IPS-18c (cell line): ENCODE data around the gene SCGB1A1.

Experiments
- H3K4me3 ChIP-seq: 2 replicates; pipeline ENCODE4 v1.7.0; 2013; ENCODE audit warnings: low read depth, mild to moderate bottlenecking, low read length, moderate library complexity; ENCODE audit not compliant: insufficient read depth
- H3K9me3 ChIP-seq: one replicate; pipeline ENCODE4 v1.6.1; 2013; ENCODE audit warnings: mild to moderate bottlenecking, low read length, moderate library complexity; ENCODE audit not compliant: control insufficient read depth, insufficient read depth

The SCGB1A1 gene

DNA sequence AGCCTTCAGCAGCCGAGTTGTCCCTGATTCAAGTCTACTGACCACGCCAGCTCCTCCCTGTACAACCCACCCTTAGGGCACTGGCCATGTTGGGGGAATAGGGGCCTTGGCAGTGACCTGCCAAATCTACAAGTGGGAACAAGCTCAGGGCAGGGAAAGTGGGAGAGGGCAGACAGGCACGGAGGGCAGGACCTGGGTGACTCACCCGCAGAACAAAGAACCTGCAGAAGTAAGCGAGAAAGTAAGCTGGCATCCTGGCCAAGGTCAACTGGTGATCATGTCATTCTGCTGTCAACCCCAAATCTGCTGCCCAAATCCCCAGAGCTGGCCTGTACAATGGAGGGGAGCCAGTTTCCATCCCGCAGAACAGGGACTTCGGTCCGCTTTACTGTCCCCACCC lies 7.9 kb upstream of the SCGB1A1 start:
- Histone ChIP-seq H3K4me3 (no peak overlapping the region), H3K9me3 (no peaks in the 10 kb centered on the region)

DNA sequence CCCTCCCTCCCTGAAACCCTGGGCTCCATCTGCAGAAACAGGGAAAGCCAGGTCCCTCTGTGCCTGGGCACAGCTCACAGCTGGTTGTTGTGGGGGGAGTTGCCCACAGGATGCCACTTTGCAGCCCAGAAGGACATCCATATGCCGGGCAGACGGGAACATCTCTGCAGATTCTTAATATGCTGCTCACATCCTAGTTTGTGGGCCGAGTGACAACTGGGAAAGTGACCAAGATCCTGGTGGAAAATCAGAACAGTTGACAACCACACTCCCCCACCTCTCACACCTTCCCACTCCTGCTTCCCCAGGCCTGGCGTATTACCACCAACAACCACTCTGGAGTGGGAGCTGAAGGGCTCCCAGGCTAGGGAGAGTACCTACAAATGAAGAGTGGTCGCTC lies 7.3 kb upstream of the SCGB1A1 start:
- Histone ChIP-seq H3K9me3 (no peaks in the 10 kb centered on the region), H3K4me3 (no peak overlapping the region)

DNA sequence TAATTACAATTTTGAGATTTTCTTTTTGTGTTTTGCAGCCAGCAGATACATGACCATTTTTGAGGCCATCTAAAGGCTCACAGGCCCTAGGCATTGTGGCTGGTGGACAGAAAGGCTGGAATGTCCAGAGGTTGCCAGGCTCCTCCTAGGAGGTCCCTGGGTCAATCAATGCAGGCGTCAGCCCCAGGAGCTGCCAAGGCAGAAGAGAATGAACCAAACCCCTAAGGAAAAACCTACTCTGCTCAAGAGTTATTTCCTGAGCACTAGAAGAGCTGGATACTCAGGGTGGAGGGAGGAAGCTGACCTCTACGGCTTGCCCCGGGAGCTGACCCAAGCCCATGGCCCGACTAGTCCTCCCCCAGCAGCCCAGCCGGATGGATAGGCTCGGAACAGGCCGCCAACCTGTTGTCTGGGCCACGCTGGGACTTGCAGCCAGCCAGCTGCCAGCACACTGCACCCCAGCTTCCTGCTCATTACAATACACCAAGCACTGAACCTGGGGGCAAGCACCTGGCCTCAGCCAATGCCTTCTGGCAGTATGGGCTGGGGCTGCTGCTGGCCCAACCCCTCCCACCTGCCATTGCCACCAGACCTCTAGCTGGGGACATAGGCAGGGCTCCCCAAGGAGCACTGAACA lies 5.7 kb upstream of the SCGB1A1 start:
- Histone ChIP-seq H3K9me3 (no peaks in the 10 kb centered on the region), H3K4me3 (no peak overlapping the region)

DNA sequence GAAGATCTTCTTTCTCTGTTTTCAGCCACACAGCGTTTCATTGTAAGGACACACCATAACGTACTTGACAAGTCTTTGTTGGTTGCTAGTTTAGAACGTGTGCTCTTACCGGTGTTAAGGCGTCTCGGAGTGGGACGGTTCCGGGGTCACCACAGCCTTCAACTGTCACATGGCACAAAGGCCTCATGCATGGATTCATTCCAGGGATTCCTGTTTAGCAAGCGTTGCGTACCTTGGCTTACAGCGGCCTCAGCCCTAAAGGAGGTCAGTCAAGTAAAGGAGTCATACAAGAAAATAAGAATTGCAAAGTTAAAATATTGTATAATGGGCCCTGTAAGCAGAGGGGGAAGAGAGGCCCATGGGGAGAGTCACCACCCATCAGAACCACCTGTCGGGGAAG lies 2.2 kb upstream of the SCGB1A1 start:
- Histone ChIP-seq H3K4me3 (no peak overlapping the region), H3K9me3 (no peaks in the 10 kb centered on the region)

DNA sequence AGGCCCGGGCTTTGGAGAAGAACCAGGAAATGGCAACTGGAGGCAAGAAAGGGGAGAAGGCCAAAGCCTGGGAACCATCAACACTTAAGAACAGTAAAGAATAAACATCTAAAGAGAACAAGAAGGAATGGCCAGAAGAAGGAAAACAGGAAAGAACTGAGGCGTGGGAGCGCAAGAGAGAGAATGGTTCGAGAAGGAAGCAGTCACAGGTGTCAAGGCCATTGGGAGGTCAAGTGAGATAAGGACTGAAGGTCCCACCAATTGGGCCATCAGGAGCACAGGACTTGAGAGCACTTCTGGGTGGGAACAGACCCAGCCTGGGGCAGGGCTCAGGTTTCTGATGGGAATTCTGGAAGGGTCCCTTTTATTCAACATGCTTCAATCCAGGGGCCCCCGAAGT lies 697 bp upstream of the SCGB1A1 start:
- no peak overlapping the region for H3K4me3 ChIP-seq
- no peaks in the 10 kb centered on the region for H3K9me3 ChIP-seq

DNA sequence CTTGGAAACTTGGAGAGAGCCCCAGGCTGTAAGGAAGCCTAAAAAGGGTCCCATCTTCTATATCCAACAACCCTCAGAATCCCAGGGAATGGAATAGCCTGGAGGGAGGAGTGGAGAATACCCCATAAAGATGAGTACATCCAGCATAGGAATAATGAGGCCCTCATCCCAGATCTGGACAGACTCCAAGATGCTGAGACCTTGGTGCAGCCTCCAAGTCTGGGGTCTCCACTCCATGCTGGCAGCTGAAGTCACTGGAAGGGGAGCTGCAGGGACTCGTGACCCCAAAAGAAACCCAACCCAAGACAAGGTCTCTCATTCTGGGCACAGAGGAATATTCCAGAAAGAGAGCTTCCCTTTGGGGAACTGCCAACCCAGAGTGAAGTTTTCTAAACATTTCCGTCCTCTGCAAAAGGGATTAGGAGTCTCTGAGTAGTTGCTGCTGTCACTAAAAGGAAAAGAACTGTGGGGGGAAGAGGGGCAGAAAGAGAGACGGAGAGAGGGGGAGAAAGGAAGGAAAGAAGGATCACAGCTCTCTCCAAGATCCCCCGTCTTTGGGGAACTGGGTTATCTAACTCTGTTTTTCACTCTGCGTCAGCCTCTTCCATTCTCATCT lies 589 bp downstream of the SCGB1A1 start:
- Histone ChIP-seq H3K9me3 (no peaks in the 10 kb centered on the region), H3K4me3 (no peak overlapping the region)

DNA sequence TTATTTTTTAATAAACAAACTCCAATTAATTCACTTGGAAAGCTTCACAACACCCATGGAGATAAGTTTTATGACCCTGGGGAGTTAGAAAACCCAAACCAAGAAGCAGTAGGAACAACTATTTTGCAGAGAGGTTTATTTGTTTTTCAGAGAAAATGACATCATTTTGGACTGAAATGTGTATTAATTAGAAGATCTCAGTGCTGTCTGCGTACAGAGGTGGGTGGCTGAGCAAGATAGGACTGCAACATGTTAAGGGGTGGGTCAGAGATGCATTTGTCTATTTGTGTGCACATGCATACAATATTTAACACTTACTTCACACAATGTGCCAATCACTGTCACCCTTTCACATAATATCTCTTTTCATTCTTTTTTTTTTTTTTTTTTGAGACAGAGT lies 1.1 kb downstream of the SCGB1A1 start:
- Histone ChIP-seq H3K4me3 (no peak overlapping the region), H3K9me3 (no peaks in the 10 kb centered on the region)

DNA sequence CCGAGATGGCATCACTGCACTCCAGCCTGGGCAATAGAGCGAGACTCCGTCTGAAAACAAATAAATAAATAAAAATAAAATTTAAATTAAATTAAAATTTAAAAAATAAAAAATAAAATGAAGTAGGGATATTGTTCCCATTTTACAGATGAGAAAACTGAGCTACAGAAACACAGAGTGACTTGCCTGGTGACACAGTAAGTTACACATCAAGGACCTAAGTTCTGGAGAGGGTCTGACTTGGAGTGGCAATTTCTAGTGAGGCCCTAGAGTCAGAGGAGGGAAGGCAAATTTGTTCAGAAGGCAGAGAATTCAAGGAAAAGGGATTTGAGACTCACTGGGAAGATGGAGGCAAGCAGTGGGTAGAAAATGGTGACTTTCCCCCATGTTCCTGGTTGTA lies 2.0 kb downstream of the SCGB1A1 start:
- Histone ChIP-seq H3K9me3 (no peaks in the 10 kb centered on the region), H3K4me3 (no peak overlapping the region)

DNA sequence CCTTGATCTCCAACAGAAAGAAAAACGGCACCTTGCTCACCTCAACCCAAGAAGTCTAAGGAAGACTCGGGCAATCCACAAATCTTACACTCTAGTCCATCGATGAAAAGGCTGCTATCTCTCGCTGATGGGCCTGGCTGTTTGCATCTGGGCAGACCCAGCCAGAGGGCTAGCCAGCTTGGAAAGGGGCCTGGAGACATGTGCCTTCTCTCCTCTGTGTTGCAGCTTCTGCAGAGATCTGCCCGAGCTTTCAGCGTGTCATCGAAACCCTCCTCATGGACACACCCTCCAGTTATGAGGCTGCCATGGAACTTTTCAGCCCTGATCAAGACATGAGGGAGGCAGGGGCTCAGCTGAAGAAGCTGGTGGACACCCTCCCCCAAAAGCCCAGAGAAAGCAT lies 3.2 kb downstream of the SCGB1A1 start:
- Histone ChIP-seq H3K9me3 (no peaks in the 10 kb centered on the region), H3K4me3 (no peak overlapping the region)

DNA sequence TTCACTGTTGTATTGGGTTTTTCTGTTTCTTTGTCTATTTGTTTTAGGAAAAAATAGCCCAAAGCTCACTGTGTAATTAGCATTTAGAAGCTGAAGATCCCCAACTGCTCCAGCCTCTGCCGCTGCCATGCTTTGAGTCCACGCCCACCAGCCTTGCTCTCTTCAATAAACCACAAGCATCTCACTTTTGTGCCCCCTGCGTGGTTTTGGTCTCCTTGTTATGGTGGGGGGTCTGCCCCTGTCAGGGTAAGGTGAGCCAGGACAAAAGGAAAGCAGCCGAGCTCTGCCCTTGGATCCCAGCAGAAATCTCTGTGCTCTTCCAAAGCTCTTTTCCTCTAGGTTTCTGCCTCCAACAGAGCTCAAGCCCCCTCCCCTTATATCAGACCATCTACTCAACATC lies 4.2 kb downstream of the SCGB1A1 start:
- no peak overlapping the region for H3K4me3 ChIP-seq
- H3K9me3 ChIP-seq: no peaks in the 10 kb centered on the region

DNA sequence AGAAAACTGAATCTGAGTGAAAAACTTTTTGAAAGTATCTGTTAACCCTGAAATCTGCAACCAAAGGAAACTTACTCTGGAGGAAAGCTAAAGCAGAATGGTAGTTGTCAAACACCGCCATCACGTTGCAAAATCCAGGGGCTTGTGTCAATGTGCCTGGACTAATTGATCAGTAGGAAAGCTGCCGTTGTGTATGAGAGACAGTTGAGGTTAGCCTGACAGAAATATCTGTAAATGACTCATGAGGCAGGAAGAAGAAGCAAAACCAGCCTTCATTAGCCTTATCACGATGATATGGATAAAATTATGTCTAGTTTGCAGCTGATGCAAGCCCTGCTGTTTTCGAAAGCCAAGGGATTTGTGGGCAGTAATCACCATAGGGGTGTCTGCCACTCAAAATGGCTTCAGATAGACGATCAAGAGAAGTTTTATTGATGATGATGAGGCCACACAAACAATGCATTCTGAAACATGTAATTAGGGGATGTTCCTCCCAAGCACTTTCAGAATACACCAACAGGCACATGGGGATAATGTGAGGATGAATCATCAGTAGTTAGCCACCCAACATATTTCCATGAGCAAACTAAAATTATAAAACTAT lies 8.9 kb downstream of the SCGB1A1 start:
- H3K4me3 ChIP-seq: no peak overlapping the region
- H3K9me3 ChIP-seq: no peaks in the 10 kb centered on the region

DNA sequence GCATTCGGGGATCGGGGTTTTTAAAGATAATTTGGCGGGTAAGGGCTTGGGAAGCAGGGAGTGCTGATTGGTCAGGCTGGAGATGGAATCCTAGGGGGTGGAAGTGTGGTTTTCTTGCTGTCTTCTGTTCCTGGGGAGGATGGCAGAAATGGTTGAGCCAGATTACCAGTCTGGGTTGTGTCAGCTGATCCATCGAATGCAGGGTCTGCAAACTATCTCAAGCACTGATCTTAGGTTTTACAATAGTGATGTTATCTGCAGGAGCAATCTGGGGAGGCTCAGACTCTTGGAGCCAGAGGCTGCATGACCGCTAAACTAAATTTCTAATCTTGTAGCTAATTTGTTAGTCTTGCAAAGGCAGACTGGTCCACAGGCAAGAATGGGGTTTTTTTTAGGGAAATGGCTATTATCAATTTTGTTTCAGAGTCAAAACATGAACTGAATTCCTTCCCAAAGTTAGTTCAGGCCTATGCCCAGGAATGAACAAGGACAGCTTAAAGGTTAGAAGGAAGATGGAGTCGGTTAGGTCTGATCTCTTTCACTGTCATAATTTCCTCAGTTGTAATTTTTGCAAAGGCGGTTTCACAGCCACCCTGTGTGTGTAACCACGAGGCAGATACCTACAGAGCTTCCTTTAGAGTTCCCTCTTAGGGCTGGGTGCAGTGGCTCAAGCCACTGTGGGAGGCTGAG lies 10.2 kb downstream of the SCGB1A1 start:
- H3K9me3 ChIP-seq: no peaks in the 10 kb centered on the region
- no peak overlapping the region for H3K4me3 ChIP-seq

DNA sequence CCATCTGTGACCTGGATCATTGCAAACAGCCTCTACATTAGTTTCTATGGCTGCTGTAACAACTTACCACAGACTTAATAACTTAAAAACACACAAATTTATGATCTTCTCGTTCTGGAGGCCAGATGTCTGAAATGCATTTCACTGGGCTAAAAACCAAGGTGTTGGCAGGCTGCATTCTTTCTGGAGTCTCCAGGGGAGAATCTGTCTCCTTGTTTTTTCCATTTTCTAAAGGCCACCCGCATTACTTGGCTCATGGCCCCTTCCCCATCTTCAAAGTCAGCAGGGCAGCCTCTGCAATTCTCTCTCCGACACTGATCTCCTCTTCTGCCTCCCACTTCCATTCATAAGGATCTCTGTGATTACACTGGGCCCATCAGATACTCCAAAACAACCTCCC lies 11.6 kb downstream of the SCGB1A1 start:
- H3K9me3 ChIP-seq: no peaks in the 10 kb centered on the region
- H3K4me3 ChIP-seq: no peak overlapping the region

DNA sequence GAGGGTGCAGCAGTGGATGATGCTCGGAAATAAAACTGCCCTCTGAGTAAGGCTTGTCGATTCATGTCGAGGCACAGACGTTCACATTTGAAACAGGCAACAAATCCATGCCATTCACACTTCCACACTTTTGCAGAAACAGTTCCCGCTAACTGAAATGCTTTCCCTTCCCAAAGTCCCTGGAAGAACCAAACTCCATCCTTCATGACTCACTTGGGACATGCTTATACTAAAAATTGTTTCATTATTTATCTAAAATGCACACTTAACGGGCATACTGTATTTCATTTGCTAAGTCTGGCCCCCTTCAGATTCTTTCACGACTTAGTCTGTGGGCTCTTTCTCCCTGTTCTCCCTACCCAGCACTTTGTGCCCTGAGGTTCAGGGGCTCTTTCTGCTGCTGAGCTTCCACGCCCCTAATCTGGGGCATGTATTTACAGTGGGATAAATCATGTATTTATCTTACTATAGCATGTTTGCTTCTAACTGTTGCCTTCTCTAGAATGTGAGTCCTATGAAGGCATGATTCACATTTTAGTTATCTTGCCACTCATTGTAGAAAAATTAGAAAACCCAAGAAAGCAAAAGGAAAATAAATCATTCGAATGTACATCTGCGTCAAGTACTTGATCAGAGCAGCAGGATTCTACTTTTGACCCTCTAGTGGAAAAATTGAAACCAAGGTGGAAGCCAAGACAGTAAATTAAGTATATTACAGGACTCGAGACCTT lies 12.5 kb downstream of the SCGB1A1 start:
- H3K4me3 ChIP-seq: no peak overlapping the region

DNA sequence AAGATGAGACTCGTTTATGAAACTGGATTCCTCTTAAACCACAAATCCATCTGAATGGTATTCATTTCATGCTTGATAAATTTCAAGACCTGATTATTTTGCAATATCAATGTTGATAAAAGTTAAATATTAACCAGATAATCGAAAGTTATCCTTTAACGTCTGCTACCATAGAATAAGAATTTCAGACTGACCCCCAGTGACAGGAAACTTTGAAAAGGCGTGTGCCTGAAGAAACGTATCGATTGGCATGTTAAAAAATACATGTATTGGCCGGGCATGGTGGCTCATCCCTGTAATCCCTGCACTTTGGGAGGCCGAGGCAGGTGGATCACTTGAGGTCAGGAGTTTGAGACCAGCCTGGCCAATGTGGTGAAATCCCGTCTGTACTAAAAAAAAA lies 13.9 kb downstream of the SCGB1A1 start:
- no peaks in the 10 kb centered on the region for H3K9me3 ChIP-seq

More for the DNA sequence above, 12.5 kb downstream of the SCGB1A1 start:
- H3K9me3 ChIP-seq: no peaks in the 10 kb centered on the region

DNA sequence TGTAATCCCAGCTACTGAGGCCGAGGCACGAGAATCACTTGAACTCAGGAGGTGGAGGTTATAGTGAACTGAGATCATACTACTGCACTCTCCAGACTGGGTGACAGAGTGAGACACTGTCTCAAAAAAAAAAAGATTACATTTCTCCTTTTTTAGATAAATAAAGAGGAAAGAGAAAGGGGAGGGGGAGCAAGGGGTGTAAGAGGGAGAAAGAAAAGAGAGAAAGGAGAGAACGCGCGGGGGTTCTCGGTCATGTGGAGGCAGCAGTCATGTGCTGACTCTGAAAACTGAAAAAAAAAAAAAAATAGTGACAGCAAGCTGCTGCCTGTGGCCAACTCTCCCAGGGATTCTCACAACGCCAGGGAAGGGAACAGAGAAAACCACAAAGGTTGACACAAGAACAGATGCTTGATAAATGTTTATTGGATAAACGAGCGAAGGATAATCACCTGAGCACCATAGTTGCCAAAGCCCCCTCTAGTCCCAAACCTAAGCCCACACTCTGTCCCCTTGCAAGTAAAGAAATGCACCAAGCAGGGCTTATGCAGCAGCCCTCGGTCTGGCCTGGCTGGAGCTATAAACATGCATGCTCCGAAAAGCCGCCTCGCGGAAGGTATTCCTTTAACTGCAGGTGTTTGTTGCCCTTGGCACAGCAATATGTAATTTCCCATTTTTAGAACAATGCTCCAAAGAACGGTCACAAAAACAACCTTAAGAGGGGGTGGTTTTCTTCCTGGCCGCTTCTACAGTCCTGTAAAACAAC lies 14.5 kb downstream of the SCGB1A1 start:
- no peaks in the 10 kb centered on the region for H3K9me3 ChIP-seq
- H3K4me3 ChIP-seq: no peak overlapping the region

More for the DNA sequence above, 13.9 kb downstream of the SCGB1A1 start:
- H3K4me3 ChIP-seq: no peak overlapping the region

DNA sequence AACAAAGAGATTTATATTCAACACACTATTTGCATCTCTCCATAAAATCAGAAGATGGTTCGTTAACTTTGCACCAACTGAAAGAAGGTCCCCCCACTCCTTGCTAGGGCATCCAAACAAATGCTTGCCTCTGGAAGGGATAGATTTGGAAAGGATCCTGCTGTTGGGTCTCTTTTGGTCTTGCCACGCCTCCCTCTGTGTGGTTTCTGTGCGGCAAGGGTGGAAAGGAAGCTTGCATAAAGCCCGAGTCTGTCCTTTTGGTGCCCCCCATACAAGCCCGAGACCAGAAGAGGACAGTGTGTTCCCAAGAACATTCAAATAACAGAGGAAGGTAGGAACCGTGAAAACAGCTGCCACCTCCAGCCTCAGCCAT lies 15.1 kb downstream of the SCGB1A1 start:
- Histone ChIP-seq H3K4me3 (no peak overlapping the region), H3K9me3 (no peaks in the 10 kb centered on the region)
